IPS-18a (cell line): ENCODE results near the gene PTPRG.

Experiments
- H3K27ac ChIP-seq: one replicate; pipeline ENCODE4 v1.5.1; 2013; ENCODE audit warnings: low read length
- H3K27me3 ChIP-seq: one replicate; pipeline ENCODE4 v1.6.1; 2013; ENCODE audit warnings: mild to moderate bottlenecking, low read length; ENCODE audit not compliant: control insufficient read depth, insufficient read depth
- H3K36me3 ChIP-seq: one replicate; pipeline ENCODE4 v1.6.1; 2013; ENCODE audit warnings: low read depth, low read length; ENCODE audit not compliant: control insufficient read depth
- H3K4me1 ChIP-seq: one replicate; pipeline ENCODE4 v1.6.1; 2013; ENCODE audit warnings: low read depth, low read length; ENCODE audit not compliant: control insufficient read depth
- H3K4me3 ChIP-seq: one replicate; pipeline ENCODE4 v1.5.1; 2013; ENCODE audit warnings: low read length
- H3K9ac ChIP-seq: one replicate; pipeline ENCODE4 v1.6.1; 2013; ENCODE audit warnings: mild to moderate bottlenecking, low read length, moderate library complexity
- H3K9me3 ChIP-seq: one replicate; pipeline ENCODE4 v1.6.1; 2013; ENCODE audit warnings: low read depth, low read length; ENCODE audit not compliant: control insufficient read depth

The PTPRG gene

DNA sequence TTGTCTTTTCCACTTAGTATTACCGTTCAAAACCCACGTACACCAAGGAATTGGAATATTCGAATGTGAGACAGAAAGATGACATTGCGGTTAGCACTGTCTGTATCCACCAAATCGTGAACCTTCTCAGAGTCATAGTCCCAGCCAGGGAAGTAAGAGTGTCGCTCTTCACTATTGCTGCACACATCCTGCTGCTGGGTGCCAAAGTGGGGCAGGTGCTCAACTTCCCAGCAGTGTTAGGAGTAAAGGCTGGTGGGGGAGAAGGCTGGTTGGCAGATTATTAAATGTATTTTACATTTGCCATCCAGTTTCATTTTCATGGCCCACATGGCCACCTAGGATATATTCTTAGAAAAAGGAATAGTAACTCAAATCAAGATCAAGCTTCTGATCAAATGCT is 65.1 kb downstream of the PTPRG start:
- Histone ChIP-seq H3K36me3 (peaks cover 16% of the 10 kb centered on the region), H3K4me3 (no peak overlapping the region), H3K4me1 (peaks cover 32% of the 10 kb centered on the region), H3K27ac (no peak overlapping the region), H3K9me3 (no peaks in the 10 kb centered on the region), H3K9ac (no peak overlapping the region), H3K27me3 (no peaks in the 10 kb centered on the region)

DNA sequence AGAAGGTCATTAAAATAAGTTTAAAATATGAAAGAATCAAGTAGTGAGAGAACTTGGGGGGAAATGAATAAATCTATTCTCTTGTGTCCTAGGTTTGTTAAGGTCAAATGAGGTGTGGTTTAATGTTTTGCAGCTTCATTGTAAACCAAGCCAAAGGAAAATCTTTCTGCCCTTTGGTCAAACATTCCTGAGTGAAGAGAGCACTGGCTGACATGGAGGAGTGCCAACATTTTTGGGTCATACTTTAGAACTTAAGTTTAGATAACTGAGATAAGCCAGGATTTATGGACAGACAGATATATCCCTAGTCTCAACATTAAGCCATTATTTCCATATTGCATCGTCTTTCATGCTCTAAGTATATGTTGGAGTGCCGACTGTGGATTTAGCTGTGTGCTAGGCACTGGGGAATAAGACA is 66.4 kb downstream of the PTPRG start:
- Histone ChIP-seq H3K27ac (no peak overlapping the region), H3K9ac (no peak overlapping the region), H3K4me3 (no peak overlapping the region), H3K4me1 (peaks cover 32% of the 10 kb centered on the region), H3K27me3 (no peaks in the 10 kb centered on the region), H3K36me3 (peaks cover 11% of the 10 kb centered on the region), H3K9me3 (no peaks in the 10 kb centered on the region)

DNA sequence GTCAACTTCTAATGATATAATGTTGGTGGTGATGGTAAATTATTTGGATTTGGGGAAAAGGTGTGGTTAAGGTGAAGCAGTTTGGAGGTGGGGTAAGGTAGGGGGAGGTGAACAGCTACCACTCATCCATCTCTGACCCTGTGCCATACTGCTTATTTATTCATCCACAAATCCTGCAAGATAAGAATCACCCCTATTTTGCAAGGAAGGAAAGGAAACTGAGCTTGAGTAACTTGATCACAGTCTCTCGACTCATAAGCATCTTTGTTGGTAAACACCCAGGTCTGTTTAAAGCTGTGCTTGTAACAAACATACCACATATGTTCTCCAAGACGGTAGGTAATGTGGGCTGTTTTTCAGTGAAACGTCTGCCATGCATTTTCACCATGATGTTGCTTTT is 67.3 kb downstream of the PTPRG start:
- H3K4me1 ChIP-seq = peaks cover 32% of the 10 kb centered on the region
- H3K9ac ChIP-seq = no peak overlapping the region
- H3K36me3 ChIP-seq = peaks cover 6% of the 10 kb centered on the region
- no peak overlapping the region for H3K27ac ChIP-seq
- no peak overlapping the region for H3K4me3 ChIP-seq
- H3K27me3 ChIP-seq = no peaks in the 10 kb centered on the region
- no peaks in the 10 kb centered on the region for H3K9me3 ChIP-seq

DNA sequence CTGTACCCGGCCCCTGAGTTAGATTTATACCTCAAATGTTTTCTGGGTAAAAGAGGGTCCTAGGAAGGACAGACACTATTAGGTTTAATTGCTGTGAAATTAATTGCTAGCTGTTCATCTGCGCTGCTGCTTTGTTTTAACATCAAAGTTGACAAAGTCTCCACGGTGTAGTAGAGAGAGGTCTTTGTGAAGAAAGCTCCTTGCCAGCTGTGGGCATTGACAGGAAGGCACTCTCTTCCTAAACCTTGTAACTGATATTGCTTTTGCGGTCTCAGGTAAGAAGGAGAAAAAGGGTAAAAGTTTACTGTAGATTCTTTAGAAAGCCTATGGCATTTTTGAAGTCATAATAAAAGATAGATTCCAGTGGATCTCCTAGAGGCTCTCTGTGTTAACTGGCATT is 68.1 kb downstream of the PTPRG start:
- Histone ChIP-seq H3K4me3 (no peak overlapping the region), H3K9me3 (no peaks in the 10 kb centered on the region), H3K4me1 (peaks cover 32% of the 10 kb centered on the region), H3K9ac (no peak overlapping the region), H3K36me3 (no peaks in the 10 kb centered on the region), H3K27ac (no peak overlapping the region), H3K27me3 (no peaks in the 10 kb centered on the region)

DNA sequence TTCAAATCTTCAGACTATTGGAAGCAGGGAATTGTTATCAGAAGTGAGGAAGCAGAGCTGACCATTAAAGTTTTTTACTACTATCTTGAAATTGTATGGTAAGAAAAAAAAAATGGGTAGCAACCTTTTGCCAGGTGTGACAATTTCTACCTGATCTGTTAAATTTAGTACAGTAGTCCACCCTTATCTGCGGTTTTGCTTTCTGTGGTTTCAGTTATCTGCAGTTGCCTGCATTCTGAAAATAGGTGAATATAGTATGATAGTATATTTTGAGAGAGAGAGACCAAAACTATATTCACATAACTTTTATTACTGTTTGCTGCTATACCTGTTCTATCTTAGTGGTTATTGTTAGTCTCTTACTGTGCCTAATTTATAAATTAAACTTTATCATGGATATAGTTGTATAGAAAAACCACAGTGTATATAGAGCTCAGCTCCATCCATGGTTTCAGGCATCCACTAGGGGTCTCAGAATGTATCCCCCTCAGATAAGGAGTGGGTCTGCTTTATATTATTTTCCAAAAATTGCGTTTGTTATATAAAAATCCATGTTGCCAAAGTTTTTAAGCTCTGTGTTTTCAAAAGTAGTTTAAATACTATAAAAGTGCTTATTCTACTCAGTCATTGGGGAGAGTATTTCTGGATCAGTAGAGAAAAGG is 69.9 kb downstream of the PTPRG start:
- Histone ChIP-seq H3K36me3 (no peaks in the 10 kb centered on the region), H3K4me3 (no peak overlapping the region), H3K27ac (no peak overlapping the region), H3K9ac (no peak overlapping the region), H3K27me3 (no peaks in the 10 kb centered on the region), H3K9me3 (no peaks in the 10 kb centered on the region), H3K4me1 (peaks cover 14% of the 10 kb centered on the region)

DNA sequence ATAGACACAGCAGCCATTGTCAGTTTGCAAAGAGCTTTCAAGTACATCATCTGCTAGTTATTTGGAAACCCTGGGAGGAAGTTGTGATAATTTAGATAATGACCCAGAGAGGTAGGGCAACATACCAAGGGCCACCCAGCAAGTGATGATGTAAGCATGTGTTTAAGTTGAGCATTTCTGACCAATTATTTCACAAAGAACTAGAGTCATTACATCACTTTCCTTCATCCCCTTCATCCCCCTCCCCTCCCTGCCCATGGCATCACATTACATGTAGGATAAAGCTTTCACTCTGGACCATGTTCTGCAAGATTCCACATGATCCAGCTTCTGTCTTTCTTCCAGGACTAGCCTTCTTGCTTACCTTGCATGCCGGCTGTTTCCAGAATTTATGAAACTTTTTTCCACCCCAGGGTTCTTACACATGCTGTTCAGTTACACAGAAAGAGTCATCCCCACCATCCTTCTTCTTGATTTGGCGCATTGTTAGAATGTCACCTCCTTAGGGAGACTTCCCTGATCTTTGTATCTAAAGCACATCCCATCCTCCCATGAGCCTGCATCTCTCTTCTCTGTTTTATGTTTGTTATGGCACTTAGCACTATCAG is 71.3 kb downstream of the PTPRG start:
- no peaks in the 10 kb centered on the region for H3K27me3 ChIP-seq
- H3K4me1 ChIP-seq = peaks cover 3% of the 10 kb centered on the region
- H3K36me3 ChIP-seq = no peaks in the 10 kb centered on the region
- no peak overlapping the region for H3K27ac ChIP-seq
- H3K9ac ChIP-seq = no peak overlapping the region
- H3K9me3 ChIP-seq = no peaks in the 10 kb centered on the region
- H3K4me3 ChIP-seq = no peak overlapping the region

DNA sequence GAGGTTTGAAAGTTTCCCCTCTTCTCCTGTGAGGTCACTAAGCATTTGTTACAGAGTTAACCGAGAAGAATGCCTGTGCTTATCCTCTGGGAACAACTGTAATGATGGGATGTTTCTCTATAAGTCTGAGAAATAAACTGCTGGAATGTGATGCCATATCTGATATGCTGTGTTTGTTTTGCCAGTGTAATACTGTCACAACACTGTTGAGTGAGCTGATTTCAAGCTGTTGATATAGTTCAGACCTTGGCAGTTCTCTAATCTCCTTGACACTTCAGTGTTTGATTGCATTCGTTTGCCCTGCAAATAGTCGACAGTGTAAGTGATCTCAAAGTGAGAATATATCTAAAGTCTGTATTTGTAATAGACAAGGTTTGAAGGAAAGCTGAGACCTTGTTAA is 73.3 kb downstream of the PTPRG start:
- Histone ChIP-seq H3K27ac (no peak overlapping the region), H3K4me3 (no peak overlapping the region), H3K9ac (no peak overlapping the region), H3K9me3 (no peaks in the 10 kb centered on the region), H3K4me1 (no peaks in the 10 kb centered on the region), H3K36me3 (no peaks in the 10 kb centered on the region), H3K27me3 (no peaks in the 10 kb centered on the region)

DNA sequence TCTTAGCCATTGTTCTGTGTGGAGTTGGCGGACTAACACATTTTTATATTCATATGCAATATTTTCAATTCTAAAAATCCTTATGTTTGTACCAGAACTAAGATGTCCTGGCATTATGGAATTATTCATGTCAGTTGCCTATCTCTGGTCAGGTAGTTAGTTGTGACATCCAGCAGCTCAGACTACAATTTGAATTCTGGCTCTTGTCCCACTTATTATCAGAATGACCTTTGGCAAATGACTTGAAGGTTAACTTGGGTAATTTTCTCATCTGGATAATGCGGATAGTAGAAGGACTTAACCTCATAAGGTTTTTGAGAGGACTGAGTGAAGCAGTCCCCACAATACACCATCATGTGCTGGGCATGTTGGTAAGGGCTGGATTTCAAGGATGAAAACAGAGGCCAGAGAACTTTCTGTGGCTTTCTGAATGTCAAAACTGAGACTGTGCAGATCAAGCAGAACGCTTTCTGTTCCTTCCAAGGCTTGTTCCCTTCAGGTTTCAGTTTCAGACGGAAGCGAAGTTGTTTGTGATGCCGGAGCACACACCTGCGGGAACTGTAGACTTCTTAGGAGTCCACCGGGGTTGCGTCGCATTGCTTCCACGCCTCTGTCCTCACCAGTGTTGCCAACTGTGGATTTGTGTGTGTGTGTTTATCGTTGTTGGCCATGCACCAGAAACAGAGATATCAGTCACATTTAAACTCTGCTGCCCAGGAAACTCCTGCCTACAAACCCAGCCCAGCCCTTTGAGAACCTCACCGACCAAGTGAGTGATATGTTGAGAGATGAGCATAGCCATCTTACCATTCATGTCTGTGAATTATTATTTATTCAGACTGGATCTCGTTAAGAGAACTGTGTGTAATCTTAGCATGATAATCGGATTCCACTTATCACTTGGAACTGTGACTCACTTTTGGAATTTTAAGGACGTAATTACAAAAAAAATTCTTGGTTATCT is 76.0 kb downstream of the PTPRG start:
- Histone ChIP-seq H3K4me3 (no peak overlapping the region), H3K4me1 (peaks cover 11% of the 10 kb centered on the region), H3K9ac (no peak overlapping the region)

DNA sequence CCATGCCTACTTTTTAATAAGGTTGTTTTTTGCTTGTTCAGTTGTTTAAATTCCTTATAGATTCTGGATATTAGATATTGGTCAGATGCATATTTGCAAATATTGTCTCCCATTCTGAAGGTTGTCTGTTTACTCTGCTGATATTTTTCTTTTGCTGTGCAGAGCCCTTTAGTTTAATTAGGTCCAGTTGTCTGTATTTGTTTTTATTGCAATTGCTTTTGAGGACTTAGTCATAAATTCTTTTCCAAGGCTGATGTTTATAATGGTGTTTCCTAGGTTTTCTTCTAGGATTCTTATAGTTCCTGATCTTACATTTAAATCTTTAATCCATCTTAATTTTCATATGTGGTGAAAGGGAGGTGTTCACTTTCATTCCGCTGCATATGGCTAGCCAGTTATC is 77.4 kb downstream of the PTPRG start:
- no peaks in the 10 kb centered on the region for H3K27me3 ChIP-seq
- H3K36me3 ChIP-seq = no peaks in the 10 kb centered on the region
- H3K9me3 ChIP-seq = no peaks in the 10 kb centered on the region
- H3K9ac ChIP-seq = no peak overlapping the region
- H3K27ac ChIP-seq = no peak overlapping the region
- H3K4me1 ChIP-seq = peaks cover 11% of the 10 kb centered on the region
- no peak overlapping the region for H3K4me3 ChIP-seq

More for the DNA sequence above, 76.0 kb downstream of the PTPRG start:
- Histone ChIP-seq H3K27ac (no peak overlapping the region), H3K36me3 (no peaks in the 10 kb centered on the region), H3K27me3 (no peaks in the 10 kb centered on the region), H3K9me3 (no peaks in the 10 kb centered on the region)

DNA sequence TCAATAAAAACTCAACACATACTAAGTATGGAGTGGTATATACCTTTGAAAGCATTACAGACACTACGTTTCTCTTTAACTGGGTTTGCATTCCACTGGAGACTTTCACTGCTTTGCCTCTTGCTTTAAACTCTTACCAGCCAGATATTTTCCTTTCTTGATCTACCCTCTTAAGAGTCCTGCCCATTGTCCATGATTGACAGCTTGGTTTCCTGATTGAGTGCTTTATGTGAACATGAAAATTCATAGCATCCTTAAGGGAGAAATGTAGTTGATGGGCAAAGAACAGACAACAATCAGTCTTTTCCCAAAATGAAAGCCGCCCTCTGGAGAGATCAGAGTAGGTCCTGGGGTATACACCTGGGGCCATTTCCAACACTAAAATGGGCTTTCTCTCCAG is 78.6 kb downstream of the PTPRG start:
- H3K27me3 ChIP-seq = no peaks in the 10 kb centered on the region
- no peak overlapping the region for H3K4me3 ChIP-seq
- no peaks in the 10 kb centered on the region for H3K9me3 ChIP-seq
- H3K27ac ChIP-seq = no peak overlapping the region
- H3K4me1 ChIP-seq = peaks cover 11% of the 10 kb centered on the region
- no peak overlapping the region for H3K9ac ChIP-seq
- no peaks in the 10 kb centered on the region for H3K36me3 ChIP-seq

DNA sequence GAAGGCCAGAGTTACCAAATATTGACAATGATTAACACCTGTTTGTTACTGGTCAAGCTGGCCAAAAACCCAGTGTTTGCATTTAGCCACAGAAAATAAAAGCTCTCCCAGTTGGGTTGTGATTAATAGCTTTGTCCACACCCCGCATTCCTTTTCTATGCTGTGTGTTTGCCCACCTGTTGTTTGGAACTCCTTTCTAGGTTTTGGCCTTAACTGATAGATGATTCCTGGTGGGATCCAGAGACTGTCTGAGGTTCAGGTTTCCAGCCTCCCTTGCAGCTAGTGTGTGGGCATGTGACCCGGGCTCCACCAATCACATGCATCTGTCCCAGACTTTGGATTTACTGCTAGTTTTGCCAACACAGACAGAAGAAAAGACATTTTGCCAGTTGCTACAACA is 83.8 kb downstream of the PTPRG start:
- no peaks in the 10 kb centered on the region for H3K27me3 ChIP-seq
- no peak overlapping the region for H3K9ac ChIP-seq
- no peak overlapping the region for H3K4me3 ChIP-seq
- H3K36me3 ChIP-seq = no peaks in the 10 kb centered on the region
- peaks cover 16% of the 10 kb centered on the region for H3K4me1 ChIP-seq
- no peak overlapping the region for H3K27ac ChIP-seq
- no peaks in the 10 kb centered on the region for H3K9me3 ChIP-seq
